ENCODE data around the gene ZMAT5.

ZMAT5 gene

GRCh38 chr22:29738118-29738815, 28.5 kb downstream of the ZMAT5 start:
- no peak for DNase-seq (ENCODE audit: low spot score)
- TF ChIP-seq, protein P1, sequence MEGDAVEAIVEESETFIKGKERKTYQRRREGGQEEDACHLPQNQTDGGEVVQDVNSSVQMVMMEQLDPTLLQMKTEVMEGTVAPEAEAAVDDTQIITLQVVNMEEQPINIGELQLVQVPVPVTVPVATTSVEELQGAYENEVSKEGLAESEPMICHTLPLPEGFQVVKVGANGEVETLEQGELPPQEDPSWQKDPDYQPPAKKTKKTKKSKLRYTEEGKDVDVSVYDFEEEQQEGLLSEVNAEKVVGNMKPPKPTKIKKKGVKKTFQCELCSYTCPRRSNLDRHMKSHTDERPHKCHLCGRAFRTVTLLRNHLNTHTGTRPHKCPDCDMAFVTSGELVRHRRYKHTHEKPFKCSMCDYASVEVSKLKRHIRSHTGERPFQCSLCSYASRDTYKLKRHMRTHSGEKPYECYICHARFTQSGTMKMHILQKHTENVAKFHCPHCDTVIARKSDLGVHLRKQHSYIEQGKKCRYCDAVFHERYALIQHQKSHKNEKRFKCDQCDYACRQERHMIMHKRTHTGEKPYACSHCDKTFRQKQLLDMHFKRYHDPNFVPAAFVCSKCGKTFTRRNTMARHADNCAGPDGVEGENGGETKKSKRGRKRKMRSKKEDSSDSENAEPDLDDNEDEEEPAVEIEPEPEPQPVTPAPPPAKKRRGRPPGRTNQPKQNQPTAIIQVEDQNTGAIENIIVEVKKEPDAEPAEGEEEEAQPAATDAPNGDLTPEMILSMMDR (IDR thresholded peaks at IDR 0.05): no peak
- Histone ChIP-seq H3K4me3 (no peak overlapping the region), H3K27ac (no peak overlapping the region)

- Histone ChIP-seq H3K27ac (no peak overlapping the region), H3K4me3 (no peak overlapping the region)
- TF ChIP-seq, protein P1 (IDR thresholded peaks at IDR 0.05): no peak
- no peak for DNase-seq (ENCODE audit: low spot score)
Observed at GRCh38 chr22:29737251-29738117, 29.3 kb downstream of the ZMAT5 start.

- Histone ChIP-seq H3K27ac (no peak overlapping the region), H3K4me3 (no peak overlapping the region)
- DNase-seq (ENCODE audit: low spot score): no peak
- TF ChIP-seq, protein P1 (IDR thresholded peaks at IDR 0.05): no peak
Observed at GRCh38 chr22:29735416-29735815, 31.4 kb downstream of the ZMAT5 start.

DNA sequence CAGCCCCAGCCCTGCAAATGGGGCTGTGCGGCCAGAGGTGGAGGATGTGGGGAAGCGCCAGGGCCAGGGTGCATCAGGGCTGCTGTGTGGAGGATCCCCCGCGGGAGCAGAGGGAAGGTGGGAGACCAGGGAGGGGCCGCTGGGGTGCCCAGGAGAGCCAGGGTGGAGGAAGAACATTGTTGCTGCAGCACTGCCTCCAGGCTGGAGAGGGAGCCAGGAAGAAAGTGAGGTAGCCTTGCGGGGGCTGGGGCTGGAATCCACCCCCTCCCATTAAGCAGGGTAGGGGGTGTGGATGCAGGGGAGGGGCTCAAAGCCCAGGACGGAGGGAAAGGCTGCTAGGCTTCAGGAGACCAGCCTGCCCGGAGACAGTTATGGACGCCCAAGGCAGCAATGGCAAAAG, 32.0 kb downstream of the ZMAT5 start:
- Histone ChIP-seq H3K4me3 (no peak overlapping the region), H3K27ac (no peak overlapping the region)
- TF ChIP-seq, protein P1 (IDR thresholded peaks at IDR 0.05): no peak
- no peak for DNase-seq (ENCODE audit: low spot score)

DNA sequence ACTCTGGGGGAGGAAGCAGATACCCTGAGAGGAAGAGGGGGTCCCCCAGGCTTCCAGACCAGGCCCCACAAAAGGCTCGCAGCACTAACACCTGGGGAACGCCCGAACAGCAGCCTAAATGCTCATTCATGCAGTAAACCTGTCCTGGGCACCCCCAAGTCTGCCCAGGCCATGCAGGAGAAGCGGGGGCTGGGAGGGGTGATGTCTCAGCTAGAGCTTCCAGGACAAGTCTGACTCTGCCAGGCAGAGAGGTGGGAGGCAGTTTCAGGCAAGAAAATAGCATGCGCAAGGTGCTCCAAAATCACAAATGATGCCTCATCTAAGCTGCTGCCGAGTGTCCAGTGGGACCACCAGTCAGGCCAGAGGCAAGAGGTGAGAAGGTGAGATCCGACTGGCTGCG, 32.4 kb downstream of the ZMAT5 start:
- TF ChIP-seq, protein P1 (IDR thresholded peaks at IDR 0.05): no peak
- Histone ChIP-seq H3K27ac (no peak overlapping the region), H3K4me3 (no peak overlapping the region)
- no peak for DNase-seq (ENCODE audit: low spot score)

- TF ChIP-seq, protein P1 (IDR thresholded peaks at IDR 0.05): no peak
- Histone ChIP-seq H3K4me3 (no peak overlapping the region), H3K27ac (no peak overlapping the region)
- DNase-seq (ENCODE audit: low spot score): no peak
Observed at GRCh38 chr22:29733362-29734201, 33.2 kb downstream of the ZMAT5 start.
